Neural progenitor cell (in vitro differentiated cells): ENCODE data around the gene CREG1. TPM values are rescaled to one million over a fixed set of nuclear protein-coding genes. Genes with fewer than 3 reads are reported as not detected.

ENCODE experiments used
- DNase-seq: peaks from one replicate; pipeline ENCODE4 v3.0.0-alpha.2; 2016; ENCODE audit warnings: low spot score
- H2AFZ ChIP-seq: fragments of 200-600 bp; sonication (generic); replicated peaks from 2 replicates; pipeline ENCODE4 v1.6.1; 2016; ENCODE audit warnings: antibody characterized with exemption
- H3F3A ChIP-seq: fragments of 200-600 bp; sonication (generic); 2 replicates; pipeline ENCODE4 v1.6.1; 2016; ENCODE audit warnings: antibody characterized with exemption, low read depth
- H3K27ac ChIP-seq: fragments of 200-600 bp; sonication (generic); 2 replicates; pipeline ENCODE4 v1.5.1; 2016; ENCODE audit warnings: mild to moderate bottlenecking
- H3K27me3 ChIP-seq: fragments of 200-600 bp; sonication (generic); 2 replicates; pipeline ENCODE4 v1.6.1; 2016; ENCODE audit warnings: mild to moderate bottlenecking, moderate library complexity
- H3K36me3 ChIP-seq: fragments of 200-600 bp; sonication (generic); 2 replicates; pipeline ENCODE4 v1.5.1; 2016
- H3K4me1 ChIP-seq: fragments of 200-600 bp; sonication (generic); 2 replicates; pipeline ENCODE4 v1.6.1; 2016; ENCODE audit warnings: mixed run types
- H3K4me2 ChIP-seq: fragments of 200-600 bp; sonication (generic); 2 replicates; pipeline ENCODE4 v1.6.1; 2016
- H3K4me3 ChIP-seq: fragments of 200-600 bp; sonication (generic); 2 replicates; pipeline ENCODE4 v1.5.1; 2016
- H3K79me2 ChIP-seq: fragments of 200-600 bp; sonication (generic); 2 replicates; pipeline ENCODE4 v1.6.1; 2016; ENCODE audit warnings: low read depth
- H3K9ac ChIP-seq: fragments of 200-600 bp; sonication (generic); 2 replicates; pipeline ENCODE4 v1.6.1; 2016
- H3K9me3 ChIP-seq: fragments of 200-600 bp; sonication (generic); 2 replicates; pipeline ENCODE4 v1.5.1; 2016; ENCODE audit warnings: low read depth
- H4K20me1 ChIP-seq: fragments of 200-600 bp; sonication (generic); 2 replicates; pipeline ENCODE4 v1.6.1; 2016; ENCODE audit warnings: low read depth
- H3K27ac Mint-ChIP-seq: 3 replicates; pipeline ENCODE4 v1.8.0; 2021; ENCODE audit warnings: mixed read lengths
- H3K27me3 Mint-ChIP-seq: 2 replicates; pipeline ENCODE4 v1.8.0; 2022; ENCODE audit warnings: low read depth, mild to moderate bottlenecking, inconsistent platforms, moderate library complexity, mixed read lengths; ENCODE audit not compliant: insufficient read depth
- H3K36me3 Mint-ChIP-seq: 3 replicates; pipeline ENCODE4 v1.8.0; 2021; ENCODE audit warnings: mixed read lengths
- H3K4me1 Mint-ChIP-seq: 3 replicates; pipeline ENCODE4 v1.8.0; 2021; ENCODE audit warnings: mixed read lengths
- H3K4me3 Mint-ChIP-seq: 3 replicates; pipeline ENCODE4 v1.8.0; 2021; ENCODE audit warnings: mild to moderate bottlenecking, moderate library complexity, mixed read lengths
- H3K9me3 Mint-ChIP-seq: 3 replicates; pipeline ENCODE4 v1.8.0; 2020; ENCODE audit warnings: mixed read lengths
- CTCF ChIP-seq: fragments of 200-600 bp; sonication (generic); IDR thresholded peaks from 2 replicates; pipeline ENCODE4 v1.5.1; 2017; ENCODE audit warnings: antibody characterized with exemption, mild to moderate bottlenecking
- EZH2 ChIP-seq: fragments of 200-600 bp; sonication (generic); IDR thresholded peaks from 2 replicates; pipeline ENCODE4 v1.6.1; 2017; ENCODE audit warnings: antibody characterized with exemption, mild to moderate bottlenecking, moderate library complexity
- EZH2phosphoT487 ChIP-seq: fragments of 200-600 bp; sonication (generic); IDR thresholded peaks from 2 replicates; pipeline ENCODE4 v1.6.1; 2017; ENCODE audit warnings: antibody characterized with exemption
- total RNA-seq: library from RNA; depleted of rRNA; stranded (reverse); fragments of >200 nt; gene quantifications from 2 replicates; pipeline ENCODE4 v1.2.3, GENCODE V29; 2015; ENCODE audit warnings: low replicate concordance

The CREG1 gene
- total RNA-seq, 1 donor from 2014 or later = 55.6 TPM

GRCh38 chr1:167518331-167518700 is 35.2 kb downstream of the CREG1 start, which contains the start of gene CD247:
Gene CD247 (minus strand): TSS chr1:167518529. CDS start chr1:167518465, 64 bp downstream.
- H3K36me3 ChIP-seq = no peaks in the 10 kb centered on the region
- no peaks in the 10 kb centered on the region for H4K20me1 ChIP-seq
- no peak within 1 kb of the TSS for H3K4me3 Mint-ChIP-seq
- H3K4me2 ChIP-seq = no peak within 1 kb of the TSS
- H3K79me2 ChIP-seq = no peaks in the 10 kb centered on the region
- no peaks in the 10 kb centered on the region for H3K9me3 ChIP-seq
- no peak for TF ChIP-seq EZH2
- no peak for TF ChIP-seq EZH2phosphoT487
- no peak for TF ChIP-seq CTCF
- peak within 1 kb of the TSS; percentile 5 for H3K27ac Mint-ChIP-seq
- H3K9ac ChIP-seq = no peak within 1 kb of the TSS
- H3F3A ChIP-seq = no peaks in the 10 kb centered on the region
- H3K9me3 Mint-ChIP-seq = peaks cover 12% of the 10 kb centered on the region
- H3K27ac ChIP-seq = no peak within 1 kb of the TSS
- no peak within 1 kb of the TSS for H2AFZ ChIP-seq
- H3K27me3 Mint-ChIP-seq = peaks cover 2% of the 10 kb centered on the region
- peaks cover 29% of the 10 kb centered on the region for H3K4me1 Mint-ChIP-seq
- no peaks in the 10 kb centered on the region for H3K4me1 ChIP-seq
- no peak within 1 kb of the TSS for H3K4me3 ChIP-seq
- no peaks in the 10 kb centered on the region for H3K36me3 Mint-ChIP-seq
- no peak for DNase-seq
- no peaks in the 10 kb centered on the region for H3K27me3 ChIP-seq

- H3K9me3 ChIP-seq = no peaks in the 10 kb centered on the region
- peaks cover 2% of the 10 kb centered on the region for H3K27me3 Mint-ChIP-seq
- no peaks in the 10 kb centered on the region for H3K36me3 Mint-ChIP-seq
- no peak overlapping the region for H2AFZ ChIP-seq
- no peak overlapping the region for H3K9ac ChIP-seq
- H3F3A ChIP-seq = no peaks in the 10 kb centered on the region
- TF ChIP-seq CTCF (no peak), EZH2phosphoT487 (no peak), EZH2 (no peak)
- no peak for DNase-seq
- H3K79me2 ChIP-seq = no peaks in the 10 kb centered on the region
- no peaks in the 10 kb centered on the region for H4K20me1 ChIP-seq
- H3K27me3 ChIP-seq = no peaks in the 10 kb centered on the region
- no peak overlapping the region for H3K4me3 Mint-ChIP-seq
- H3K4me2 ChIP-seq = no peak overlapping the region
- H3K27ac Mint-ChIP-seq = peak overlapping the region; percentile 5
- H3K9me3 Mint-ChIP-seq = peaks cover 6% of the 10 kb centered on the region
- H3K4me3 ChIP-seq = no peak overlapping the region
- peaks cover 31% of the 10 kb centered on the region for H3K4me1 Mint-ChIP-seq
- H3K36me3 ChIP-seq = no peaks in the 10 kb centered on the region
- H3K27ac ChIP-seq = no peak overlapping the region
- H3K4me1 ChIP-seq = no peaks in the 10 kb centered on the region
Measured at GRCh38 chr1:167517535-167518330, 35.8 kb downstream of the CREG1 start.

DNA sequence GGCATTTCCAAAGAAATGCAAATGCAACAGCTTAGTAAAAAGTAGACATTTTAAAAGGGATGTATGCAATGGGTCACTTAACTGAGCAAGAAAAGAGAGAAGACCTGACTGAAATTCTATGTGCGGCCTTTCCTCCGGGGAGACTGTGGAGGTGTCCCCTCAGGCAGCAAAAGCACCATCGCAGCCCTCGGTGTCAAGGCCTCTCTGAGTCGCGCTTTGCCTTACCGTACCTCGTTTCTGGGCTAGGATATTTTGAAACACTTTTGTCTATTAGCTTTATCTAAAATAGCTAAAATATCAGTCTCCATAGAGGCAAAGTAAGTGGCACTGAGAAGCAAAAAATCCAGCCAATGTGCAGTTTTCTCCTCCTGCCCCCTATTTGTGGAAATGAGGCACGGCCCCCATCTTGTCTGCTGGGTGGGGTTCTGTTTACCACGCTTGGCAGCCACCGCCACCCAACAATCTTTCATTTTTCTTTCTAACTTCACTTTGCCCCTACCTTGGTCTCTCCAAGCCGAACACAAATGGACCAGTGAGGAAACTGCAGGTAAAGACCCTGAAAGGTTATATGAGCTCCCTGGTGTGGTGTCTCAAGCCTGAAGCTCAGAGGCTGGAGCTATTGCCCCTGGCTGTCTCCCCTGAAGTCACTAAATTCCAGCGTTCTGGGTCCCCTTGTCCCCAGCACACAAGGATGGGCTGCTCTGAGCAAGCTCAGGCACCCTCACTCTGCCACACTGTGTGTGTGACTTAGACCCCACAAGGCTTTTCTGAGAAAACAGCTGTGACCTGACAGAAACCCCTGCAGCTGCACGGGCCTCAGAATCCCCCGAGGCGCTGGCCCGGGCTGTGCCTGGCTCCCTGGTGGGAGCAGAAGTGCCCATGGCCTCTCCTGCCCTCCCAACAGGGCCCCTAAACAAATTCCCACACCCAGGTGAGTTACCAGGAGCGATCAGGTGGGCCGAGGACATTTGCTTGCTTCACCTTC is 36.9 kb downstream of the CREG1 start:
- no peaks in the 10 kb centered on the region for H3K27me3 ChIP-seq
- no peaks in the 10 kb centered on the region for H3K36me3 Mint-ChIP-seq
- H3K9ac ChIP-seq = no peak overlapping the region
- peaks cover 41% of the 10 kb centered on the region for H3K4me1 Mint-ChIP-seq
- H3K27ac ChIP-seq = no peak overlapping the region
- no peak overlapping the region for H3K4me2 ChIP-seq
- no peaks in the 10 kb centered on the region for H3F3A ChIP-seq
- H3K4me3 Mint-ChIP-seq = no peak overlapping the region
- no peaks in the 10 kb centered on the region for H3K79me2 ChIP-seq
- no peaks in the 10 kb centered on the region for H3K4me1 ChIP-seq
- H3K9me3 Mint-ChIP-seq = peaks cover 1% of the 10 kb centered on the region
- peak overlapping the region; percentile 9 for H2AFZ ChIP-seq
- H3K27me3 Mint-ChIP-seq = peaks cover 2% of the 10 kb centered on the region
- H3K36me3 ChIP-seq = no peaks in the 10 kb centered on the region
- TF ChIP-seq EZH2 (no peak), CTCF (no peak), EZH2phosphoT487 (no peak)
- no peak for DNase-seq
- peak overlapping the region; percentile 66 for H3K27ac Mint-ChIP-seq
- H3K4me3 ChIP-seq = no peak overlapping the region
- H4K20me1 ChIP-seq = no peaks in the 10 kb centered on the region
- no peaks in the 10 kb centered on the region for H3K9me3 ChIP-seq
